ENCODE measurements around the gene ETV7.
A peak's percentile ranks its signal among the peaks of the same experiment; 100 is the strongest.

ETV7 gene

GRCh38 chr6:36328600-36328999 lies 58.9 kb downstream of the ETV7 start:
- H3K4me3 ChIP-seq (ENCODE audit: low read depth, low read length): no peak overlapping the region
- DNase-seq (ENCODE audit: low read depth): no peak
- TF ChIP-seq, protein P1, sequence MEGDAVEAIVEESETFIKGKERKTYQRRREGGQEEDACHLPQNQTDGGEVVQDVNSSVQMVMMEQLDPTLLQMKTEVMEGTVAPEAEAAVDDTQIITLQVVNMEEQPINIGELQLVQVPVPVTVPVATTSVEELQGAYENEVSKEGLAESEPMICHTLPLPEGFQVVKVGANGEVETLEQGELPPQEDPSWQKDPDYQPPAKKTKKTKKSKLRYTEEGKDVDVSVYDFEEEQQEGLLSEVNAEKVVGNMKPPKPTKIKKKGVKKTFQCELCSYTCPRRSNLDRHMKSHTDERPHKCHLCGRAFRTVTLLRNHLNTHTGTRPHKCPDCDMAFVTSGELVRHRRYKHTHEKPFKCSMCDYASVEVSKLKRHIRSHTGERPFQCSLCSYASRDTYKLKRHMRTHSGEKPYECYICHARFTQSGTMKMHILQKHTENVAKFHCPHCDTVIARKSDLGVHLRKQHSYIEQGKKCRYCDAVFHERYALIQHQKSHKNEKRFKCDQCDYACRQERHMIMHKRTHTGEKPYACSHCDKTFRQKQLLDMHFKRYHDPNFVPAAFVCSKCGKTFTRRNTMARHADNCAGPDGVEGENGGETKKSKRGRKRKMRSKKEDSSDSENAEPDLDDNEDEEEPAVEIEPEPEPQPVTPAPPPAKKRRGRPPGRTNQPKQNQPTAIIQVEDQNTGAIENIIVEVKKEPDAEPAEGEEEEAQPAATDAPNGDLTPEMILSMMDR (conservative IDR thresholded peaks at IDR 0.05; ENCODE audit: low read depth, low read length): no peak

GRCh38 chr6:36327919-36328236 lies 59.6 kb downstream of the ETV7 start:
- no peak overlapping the region for H3K4me3 ChIP-seq (ENCODE audit: low read depth, low read length)
- TF ChIP-seq, protein P1 (conservative IDR thresholded peaks at IDR 0.05; ENCODE audit: low read depth, low read length): no peak
- no peak for DNase-seq (ENCODE audit: low read depth)

- no peak for DNase-seq (ENCODE audit: low read depth)
- TF ChIP-seq, protein P1 (conservative IDR thresholded peaks at IDR 0.05; ENCODE audit: low read depth, low read length): no peak
- H3K4me3 ChIP-seq (ENCODE audit: low read depth, low read length): no peak overlapping the region
Observed at GRCh38 chr6:36327226-36327918, 60.1 kb downstream of the ETV7 start.

- TF ChIP-seq, protein P1 (conservative IDR thresholded peaks at IDR 0.05; ENCODE audit: low read depth, low read length): no peak
- DNase-seq (ENCODE audit: low read depth): peak; percentile 72
- H3K4me3 ChIP-seq (ENCODE audit: low read depth, low read length): no peak overlapping the region
Observed at GRCh38 chr6:36326356-36326995, 61.0 kb downstream of the ETV7 start.

DNA sequence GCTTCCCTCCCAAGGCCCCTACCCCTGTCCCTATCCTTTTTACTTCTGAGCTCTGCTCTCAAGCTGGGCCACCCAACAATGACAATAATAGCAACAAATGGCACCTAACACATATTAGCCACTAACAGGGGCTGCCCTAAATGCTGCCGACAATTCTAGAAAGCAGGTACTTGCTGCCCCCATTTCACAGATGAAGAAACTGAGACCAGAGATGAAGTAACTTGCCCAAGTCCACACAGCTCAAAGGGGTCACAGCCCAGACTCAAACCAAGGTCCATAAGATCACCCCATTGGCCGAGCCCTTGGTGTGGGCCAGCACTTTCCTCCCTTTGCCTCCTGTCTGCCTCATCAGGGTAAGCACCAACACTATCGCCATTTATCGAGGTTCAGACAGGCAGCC lies 62.8 kb downstream of the ETV7 start:
- TF ChIP-seq, protein P1 (conservative IDR thresholded peaks at IDR 0.05; ENCODE audit: low read depth, low read length): no peak
- DNase-seq (ENCODE audit: low read depth): no peak
- no peak overlapping the region for H3K4me3 ChIP-seq (ENCODE audit: low read depth, low read length)

DNA sequence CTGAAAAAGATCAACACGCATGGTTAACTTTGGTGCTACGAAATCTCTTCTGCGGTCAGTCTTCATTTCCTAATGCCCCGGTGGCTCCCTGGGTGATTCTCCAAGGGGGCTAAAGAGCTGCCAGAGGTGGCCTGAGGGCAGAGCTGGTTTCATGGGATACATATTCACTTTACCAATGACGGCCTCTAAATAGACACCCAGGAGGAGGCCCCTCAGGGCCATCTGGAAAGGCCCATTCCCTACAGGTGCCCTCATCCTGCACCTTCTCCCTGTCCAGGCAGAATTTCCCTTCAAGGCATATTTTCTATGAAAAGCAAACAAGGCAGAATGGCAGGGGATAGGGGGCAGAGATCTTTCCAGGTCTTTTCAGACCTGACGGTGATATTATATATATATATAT lies 63.3 kb downstream of the ETV7 start:
- H3K4me3 ChIP-seq (ENCODE audit: low read depth, low read length): no peak overlapping the region
- TF ChIP-seq, protein P1 (conservative IDR thresholded peaks at IDR 0.05; ENCODE audit: low read depth, low read length): no peak
- no peak for DNase-seq (ENCODE audit: low read depth)

GRCh38 chr6:36323062-36323461 lies 64.4 kb downstream of the ETV7 start:
- no peak overlapping the region for H3K4me3 ChIP-seq (ENCODE audit: low read depth, low read length)
- TF ChIP-seq, protein P1 (conservative IDR thresholded peaks at IDR 0.05; ENCODE audit: low read depth, low read length): no peak
- peak; percentile 23 for DNase-seq (ENCODE audit: low read depth)
